Testis (tissue), 2 donors: Measurements from ENCODE around the gene DEPDC5.

Experiments
- CTCF ChIP-seq, 3 experiments: fragments of 450-650 bp in 2 of 3; fragments of 200-600 bp in 1 of 3; sonication (generic) in 1 of 3; IDR thresholded peaks; one replicate each; pipeline ENCODE4 v1.5.1; 2016 to 2019; ENCODE audit warnings: antibody characterized with exemption in 3 of 3, mild to moderate bottlenecking in 2 of 3, moderate library complexity in 1 of 3
- POLR2A ChIP-seq: fragments of 450-650 bp; IDR thresholded peaks from one replicate; pipeline ENCODE4 v1.6.1; 2017; ENCODE audit warnings: antibody characterized with exemption, mild to moderate bottlenecking, moderate library complexity

DNA sequence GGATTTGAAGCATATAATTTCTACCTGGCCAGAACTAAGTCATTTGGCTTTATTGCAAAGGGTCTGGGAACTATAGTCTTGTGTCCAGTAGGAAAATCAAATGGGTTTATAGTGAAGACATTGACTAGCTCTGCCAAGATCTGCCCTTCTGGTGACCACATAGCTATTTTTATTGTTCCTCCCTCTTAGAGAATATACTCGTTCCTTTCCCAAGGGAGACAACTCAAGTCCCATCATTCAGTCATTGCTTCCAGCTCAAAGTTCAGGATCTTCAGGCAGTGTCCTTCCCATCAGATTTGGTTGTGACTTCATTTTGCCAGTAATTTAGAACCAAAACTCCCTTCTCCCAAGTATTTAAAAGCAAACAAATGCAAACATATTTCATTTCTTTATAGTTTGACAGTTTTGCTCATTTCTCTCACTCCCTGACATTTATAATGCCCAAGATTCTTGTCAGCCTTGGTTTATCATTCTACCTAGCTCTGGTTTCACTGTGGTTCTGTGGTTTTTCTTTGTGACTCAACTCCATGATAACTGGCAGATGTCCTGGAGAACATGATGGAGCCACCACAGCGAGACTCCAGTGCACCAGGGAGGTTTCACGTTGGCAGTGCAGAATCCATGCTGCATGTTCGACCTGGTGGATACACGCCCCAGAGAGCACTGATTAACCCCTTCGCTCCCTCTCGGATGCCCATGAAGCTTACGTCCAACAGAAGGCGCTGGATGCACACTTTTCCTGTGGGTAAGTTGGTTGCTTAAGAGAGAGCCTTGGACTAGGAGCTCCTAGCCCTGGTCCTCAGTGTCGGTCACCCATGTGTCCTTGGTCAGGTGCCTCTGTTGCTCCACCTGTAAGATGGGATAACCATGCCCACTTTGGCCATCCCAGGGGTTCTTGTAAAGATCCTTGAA is 64.9 kb downstream of the DEPDC5 start:
- TF ChIP-seq POLR2A, result no peak
- no peak for TF ChIP-seq CTCF (IDR thresholded peaks at IDR 0.05)
